Left ventricle myocardium inferior (tissue), 1 donor: ENCODE results near the gene VPS72. TPM values are rescaled to one million over a fixed set of nuclear protein-coding genes. Genes with fewer than 3 reads are reported as not detected.

Experiments
- DNase-seq: peaks from one replicate; pipeline ENCODE4 v3.0.0-alpha.2; 2020
- H3K27ac ChIP-seq: fragments of 200-600 bp; replicated peaks from 2 replicates; pipeline ENCODE4 v1.8.0; 2021
- H3K27me3 ChIP-seq: fragments of 200-600 bp; 2 replicates; pipeline ENCODE4 v1.8.0; 2021; ENCODE audit warnings: low read depth
- H3K36me3 ChIP-seq: fragments of 200-600 bp; 2 replicates; pipeline ENCODE4 v1.8.0; 2021
- H3K4me1 ChIP-seq: fragments of 200-600 bp; 2 replicates; pipeline ENCODE4 v1.8.0; 2021
- H3K4me3 ChIP-seq: fragments of 200-600 bp; 2 replicates; pipeline ENCODE4 v1.8.0; 2021; ENCODE audit warnings: mild to moderate bottlenecking, moderate library complexity
- H3K9me3 ChIP-seq: fragments of 200-600 bp; replicated peaks from 2 replicates; pipeline ENCODE4 v1.8.0; 2021
- CTCF ChIP-seq: fragments of 200-600 bp; IDR thresholded peaks from 2 replicates; pipeline ENCODE4 v1.8.0; 2021; ENCODE audit warnings: antibody characterized with exemption, mild to moderate bottlenecking, borderline replicate concordance
- intact Hi-C: fragments of 100-400 bp; cut with micrococcal nuclease; formaldehyde crosslinking; loops from one replicate; pipeline ENCODE4 v1.11.0; 2022
- total RNA-seq: library from RNA; stranded (reverse); fragmentation: NEBNext Ultra II Directional; extraction: Animal tissue kit (Norgen Biotek cat#: 25700); gene quantifications from one replicate; pipeline ENCODE4 v1.2.1, GENCODE V29; 2021
- donor health status: DM: no; HTN: yes; CAD: no; lungs with severe emphysema.

Gene VPS72
- total RNA-seq, 1 donor from 2014 or later, result 40.5 TPM

- Histone ChIP-seq H3K27me3 (no peaks in the 10 kb centered on the region), H3K4me3 (no peak overlapping the region), H3K4me1 (peaks cover 22% of the 10 kb centered on the region), H3K27ac (no peak overlapping the region), H3K36me3 (peaks cover 78% of the 10 kb centered on the region), H3K9me3 (no peaks in the 10 kb centered on the region)
- intact Hi-C loops, result no loop called here
- TF ChIP-seq CTCF, result no peak
- no peak for DNase-seq
Observed at GRCh38 chr1:151134991-151135390, 55.0 kb downstream of the VPS72 start.

GRCh38 chr1:151134396-151134795 is 55.6 kb downstream of the VPS72 start:
- peaks cover 72% of the 10 kb centered on the region for H3K36me3 ChIP-seq
- DNase-seq, result no peak

GRCh38 chr1:151133018-151133806 is 56.8 kb downstream of the VPS72 start:
- DNase-seq, result no peak
- Histone ChIP-seq H3K4me3 (no peak overlapping the region), H3K36me3 (peaks cover 60% of the 10 kb centered on the region), H3K27ac (no peak overlapping the region), H3K9me3 (no peaks in the 10 kb centered on the region), H3K4me1 (peaks cover 22% of the 10 kb centered on the region), H3K27me3 (no peaks in the 10 kb centered on the region)
- no peak for TF ChIP-seq CTCF
- intact Hi-C loops, result no loop called here

More at GRCh38 chr1:151134396-151134795, 55.6 kb downstream of the VPS72 start:
- Histone ChIP-seq H3K9me3 (no peaks in the 10 kb centered on the region), H3K4me3 (no peak overlapping the region), H3K27me3 (no peaks in the 10 kb centered on the region), H3K27ac (no peak overlapping the region), H3K4me1 (peaks cover 22% of the 10 kb centered on the region)
- intact Hi-C loops, result no loop called here
- no peak for TF ChIP-seq CTCF

GRCh38 chr1:151132335-151133017 is 57.5 kb downstream of the VPS72 start:
- DNase-seq, result no peak
- no peaks in the 10 kb centered on the region for H3K27me3 ChIP-seq
- H3K9me3 ChIP-seq, result no peaks in the 10 kb centered on the region
- intact Hi-C loops, result no loop called here
- peaks cover 22% of the 10 kb centered on the region for H3K4me1 ChIP-seq
- peak overlapping the region; percentile 61 for H3K4me3 ChIP-seq
- H3K27ac ChIP-seq, result peak overlapping the region; percentile 61
- peaks cover 53% of the 10 kb centered on the region for H3K36me3 ChIP-seq
- TF ChIP-seq CTCF, result no peak

GRCh38 chr1:151131701-151132334 is 58.2 kb downstream of the VPS72 start:
- intact Hi-C loops, result no loop called here
- peaks cover 22% of the 10 kb centered on the region for H3K4me1 ChIP-seq
- H3K36me3 ChIP-seq, result peaks cover 46% of the 10 kb centered on the region
- H3K9me3 ChIP-seq, result no peaks in the 10 kb centered on the region
- no peaks in the 10 kb centered on the region for H3K27me3 ChIP-seq
- TF ChIP-seq CTCF, result no peak
- DNase-seq, result no peak
- H3K4me3 ChIP-seq, result peak overlapping the region; percentile 61
- peak overlapping the region; percentile 61 for H3K27ac ChIP-seq
